Germinal center (tissue), 1 donor: Measurements from ENCODE around the gene HPSE2.
"Not testable (repeated sequence)": the region's sequence is repeated elsewhere in the genome, so short reads cannot be mapped to it uniquely, and the experiment has no call there.

Source experiments
- DNase-seq: peaks from one replicate; pipeline ENCODE4 v3.0.0; 2012; ENCODE audit warnings: mixed read lengths, low spot score

The HPSE2 gene

GRCh38 chr10:99161165-99161564, 74.5 kb downstream of the HPSE2 start:
- DNase-seq, result no peak

GRCh38 chr10:99143651-99144050, 92.0 kb downstream of the HPSE2 start:
- DNase-seq, result no peak

- DNase-seq, result no peak
Observed at GRCh38 chr10:99143011-99143410, 92.6 kb downstream of the HPSE2 start.

GRCh38 chr10:99132897-99133296, 102.8 kb downstream of the HPSE2 start:
- not testable (repeated sequence) for DNase-seq

GRCh38 chr10:99125879-99126278, 109.8 kb downstream of the HPSE2 start:
- no peak for DNase-seq

GRCh38 chr10:99124376-99124775, 111.3 kb downstream of the HPSE2 start:
- DNase-seq, result no peak

GRCh38 chr10:99123851-99124250, 111.8 kb downstream of the HPSE2 start:
- DNase-seq, result no peak

GRCh38 chr10:99123336-99123735, 112.3 kb downstream of the HPSE2 start:
- no peak for DNase-seq

- DNase-seq, result no peak
Observed at GRCh38 chr10:99119258-99119748, 116.3 kb downstream of the HPSE2 start.

- DNase-seq, result no peak
Observed at GRCh38 chr10:99115703-99116102, 119.9 kb downstream of the HPSE2 start.

GRCh38 chr10:99085358-99085757, 150.3 kb downstream of the HPSE2 start:
- DNase-seq, result no peak

GRCh38 chr10:99084161-99084560, 151.5 kb downstream of the HPSE2 start:
- DNase-seq, result no peak

- no peak for DNase-seq
Observed at GRCh38 chr10:99080275-99080945, 155.2 kb downstream of the HPSE2 start.

- DNase-seq, result no peak
Observed at GRCh38 chr10:99062591-99062990, 173.1 kb downstream of the HPSE2 start.

GRCh38 chr10:99058762-99059161, 176.9 kb downstream of the HPSE2 start:
- DNase-seq, result no peak

GRCh38 chr10:99057936-99058690, 177.5 kb downstream of the HPSE2 start:
- no peak for DNase-seq

GRCh38 chr10:99045671-99046070, 190.0 kb downstream of the HPSE2 start:
- DNase-seq, result no peak

GRCh38 chr10:99042051-99042771, 193.4 kb downstream of the HPSE2 start:
- DNase-seq, result no peak

- DNase-seq, result no peak
Observed at GRCh38 chr10:99041468-99041867, 194.2 kb downstream of the HPSE2 start.

GRCh38 chr10:99013885-99014284, 221.8 kb downstream of the HPSE2 start:
- DNase-seq, result no peak

GRCh38 chr10:99010286-99010685, 225.4 kb downstream of the HPSE2 start:
- DNase-seq, result no peak

- no peak for DNase-seq
Observed at GRCh38 chr10:99008054-99008453, 227.6 kb downstream of the HPSE2 start.

- no peak for DNase-seq
Observed at GRCh38 chr10:99007457-99007856, 228.2 kb downstream of the HPSE2 start.
